ENCODE measurements around the gene GPR87.

DNA sequence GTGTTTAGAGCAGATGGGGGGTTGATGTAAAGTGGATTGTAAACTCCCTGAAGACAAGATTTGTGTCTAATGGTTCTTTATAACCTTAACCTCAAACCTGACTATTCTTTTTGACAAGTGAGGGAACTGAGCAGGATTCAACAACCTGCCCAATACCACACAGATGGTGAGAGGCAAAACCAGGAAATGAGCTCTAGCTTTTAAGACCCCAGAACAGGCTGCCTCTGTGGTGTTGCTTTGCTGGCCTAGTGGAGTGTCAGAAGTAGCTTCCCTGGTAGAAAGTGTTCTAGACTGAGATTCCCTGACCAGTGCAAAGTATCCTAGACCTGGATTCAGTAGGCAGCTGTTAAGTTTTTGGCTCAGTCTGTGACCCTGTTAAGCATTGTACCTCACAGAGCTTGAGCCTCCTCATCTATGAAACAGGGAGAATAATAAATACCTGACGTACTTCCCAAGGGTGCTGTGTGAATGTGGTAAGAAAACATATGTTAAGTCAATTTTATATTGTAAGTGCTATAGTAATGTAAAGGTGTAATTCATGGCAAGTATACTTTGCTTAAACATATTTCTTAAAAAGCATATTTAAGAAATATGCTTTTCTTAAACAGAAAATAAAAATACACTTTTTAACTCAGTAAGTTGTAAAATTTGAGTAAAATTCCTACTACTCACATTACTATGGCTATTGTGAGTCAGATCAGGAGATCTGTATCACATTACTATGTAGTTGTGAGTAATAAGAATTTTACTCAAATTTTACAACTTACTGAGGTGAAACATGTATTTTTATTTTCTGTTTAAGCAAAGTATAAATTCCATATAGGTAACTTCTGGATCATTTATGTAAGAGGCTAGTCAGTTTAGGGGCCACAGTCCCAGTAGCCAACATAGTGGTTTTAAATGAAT, 8.8 kb downstream of the GPR87 start:
- no peak for TF ChIP-seq MYC (IDR thresholded peaks at IDR 0.05; ENCODE audit: low read depth, low read length)
- TF ChIP-seq, protein P1, sequence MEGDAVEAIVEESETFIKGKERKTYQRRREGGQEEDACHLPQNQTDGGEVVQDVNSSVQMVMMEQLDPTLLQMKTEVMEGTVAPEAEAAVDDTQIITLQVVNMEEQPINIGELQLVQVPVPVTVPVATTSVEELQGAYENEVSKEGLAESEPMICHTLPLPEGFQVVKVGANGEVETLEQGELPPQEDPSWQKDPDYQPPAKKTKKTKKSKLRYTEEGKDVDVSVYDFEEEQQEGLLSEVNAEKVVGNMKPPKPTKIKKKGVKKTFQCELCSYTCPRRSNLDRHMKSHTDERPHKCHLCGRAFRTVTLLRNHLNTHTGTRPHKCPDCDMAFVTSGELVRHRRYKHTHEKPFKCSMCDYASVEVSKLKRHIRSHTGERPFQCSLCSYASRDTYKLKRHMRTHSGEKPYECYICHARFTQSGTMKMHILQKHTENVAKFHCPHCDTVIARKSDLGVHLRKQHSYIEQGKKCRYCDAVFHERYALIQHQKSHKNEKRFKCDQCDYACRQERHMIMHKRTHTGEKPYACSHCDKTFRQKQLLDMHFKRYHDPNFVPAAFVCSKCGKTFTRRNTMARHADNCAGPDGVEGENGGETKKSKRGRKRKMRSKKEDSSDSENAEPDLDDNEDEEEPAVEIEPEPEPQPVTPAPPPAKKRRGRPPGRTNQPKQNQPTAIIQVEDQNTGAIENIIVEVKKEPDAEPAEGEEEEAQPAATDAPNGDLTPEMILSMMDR (IDR thresholded peaks at IDR 0.05; ENCODE audit: low read depth, low read length): no peak

Measured in NB4 (cell line).